H1 (cell line): Measurements from ENCODE around the gene ULBP1. TPM values are rescaled to one million over a fixed set of nuclear protein-coding genes. Genes with fewer than 3 reads are reported as not detected.

Experiments
- ASH2L ChIP-seq: fragments of 200-600, 300-600 bp; sonication (generic); IDR thresholded peaks from one replicate; pipeline ENCODE4 v1.7.1; 2017; ENCODE audit warnings: low read length
- ATF3 ChIP-seq: IDR thresholded peaks from 2 replicates; pipeline ENCODE4 v1.6.1; 2011; ENCODE audit warnings: low read depth, mild to moderate bottlenecking, low read length; ENCODE audit not compliant: insufficient read depth
- BACH1 ChIP-seq: IDR thresholded peaks from 2 replicates; pipeline ENCODE4 v1.6.1; 2012; ENCODE audit warnings: low read length, improper control_type of control experiment
- CBX8 ChIP-seq: fragments of 300-800, 300-1000 bp; sonication (generic); IDR thresholded peaks from 2 replicates; pipeline ENCODE4 v1.7.1; 2016; ENCODE audit warnings: low read depth, low read length, borderline replicate concordance
- CHD1 ChIP-seq: IDR thresholded peaks from 2 replicates; pipeline ENCODE4 v1.6.1; 2012; ENCODE audit warnings: low read depth, low read length, improper control_type of control experiment
- CREB1 ChIP-seq: IDR thresholded peaks from 2 replicates; pipeline ENCODE4 v1.6.1; 2012; ENCODE audit warnings: inconsistent platforms
- EZH2 ChIP-seq: fragments of 200-600 bp; sonication (generic); IDR thresholded peaks from 2 replicates; pipeline ENCODE4 v1.7.1; 2012; ENCODE audit warnings: low read depth, mild to moderate bottlenecking, moderate library complexity, low read length, inconsistent platforms; ENCODE audit not compliant: severe bottlenecking
- GABPA ChIP-seq: IDR thresholded peaks from 2 replicates; pipeline ENCODE4 v1.6.1; 2011; ENCODE audit warnings: mild to moderate bottlenecking, low read length, moderate library complexity, borderline replicate concordance; ENCODE audit not compliant: insufficient read depth
- HDAC2 ChIP-seq, 2 experiments: fragments of 300-600 bp in 1 of 2; sonication (generic) in 1 of 2; IDR thresholded peaks; 2 replicates each; pipeline ENCODE4 v1.6.1; 2011 to 2012; ENCODE audit warnings: low read depth in 2 of 2, low read length in 2 of 2, mild to moderate bottlenecking in 2 of 2, moderate library complexity in 2 of 2, borderline replicate concordance in 1 of 2, inconsistent platforms in 1 of 2
- HDAC6 ChIP-seq: IDR thresholded peaks from one replicate; pipeline ENCODE4 v1.7.1; 2012; ENCODE audit warnings: low read depth, mild to moderate bottlenecking, inconsistent platforms, low read length, moderate library complexity
- JUN ChIP-seq: IDR thresholded peaks from 2 replicates; pipeline ENCODE4 v1.6.1; 2011; ENCODE audit warnings: low read depth, mild to moderate bottlenecking, improper control_type of control experiment, low read length
- JUND ChIP-seq: IDR thresholded peaks from 2 replicates; pipeline ENCODE4 v1.6.1; 2011; ENCODE audit warnings: mild to moderate bottlenecking, improper control_type of control experiment, low read length
- KDM1A ChIP-seq: fragments of 200-600, 300-600 bp; sonication (generic); IDR thresholded peaks from 2 replicates; pipeline ENCODE4 v1.7.1; 2016; ENCODE audit warnings: mild to moderate bottlenecking, low read length, borderline replicate concordance
- NANOG ChIP-seq: IDR thresholded peaks from 2 replicates; pipeline ENCODE4 v1.6.1; 2011; ENCODE audit warnings: low read length, low read depth, mild to moderate bottlenecking, inconsistent platforms; ENCODE audit not compliant: insufficient read depth, poor library complexity, severe bottlenecking
- NRF1 ChIP-seq: IDR thresholded peaks from 2 replicates; pipeline ENCODE4 v1.6.1; 2011; ENCODE audit warnings: mild to moderate bottlenecking, low read depth, low read length, improper control_type of control experiment
- RFX5 ChIP-seq: IDR thresholded peaks from 2 replicates; pipeline ENCODE4 v1.6.1; 2011; ENCODE audit warnings: low read depth, low read length, improper control_type of control experiment, borderline replicate concordance
- SIN3A ChIP-seq, 2 experiments: IDR thresholded peaks in 1 of 2; conservative IDR thresholded peaks in 1 of 2; 2 replicates each; pipeline ENCODE4 v1.6.1; 2011 to 2012; ENCODE audit warnings: low read length in 2 of 2, improper control_type of control experiment in 1 of 2, low read depth in 1 of 2, mild to moderate bottlenecking in 1 of 2
- SIRT6 ChIP-seq: IDR thresholded peaks from one replicate; pipeline ENCODE4 v1.7.1; 2012; ENCODE audit warnings: low read length, inconsistent platforms
- SIX5 ChIP-seq: IDR thresholded peaks from 2 replicates; pipeline ENCODE4 v1.6.1; 2011; ENCODE audit warnings: mild to moderate bottlenecking, low read depth, low read length
- SP4 ChIP-seq: IDR thresholded peaks from 2 replicates; pipeline ENCODE4 v1.6.1; 2012; ENCODE audit warnings: low read length, inconsistent platforms
- SRF ChIP-seq: IDR thresholded peaks from 2 replicates; pipeline ENCODE4 v1.6.1; 2011; ENCODE audit warnings: mild to moderate bottlenecking, low read depth, low read length, moderate library complexity
- SUZ12 ChIP-seq: fragments of 200-600 bp; sonication (generic); IDR thresholded peaks from 2 replicates; pipeline ENCODE4 v1.6.1; 2012; ENCODE audit warnings: mild to moderate bottlenecking, inconsistent platforms, low read length, moderate library complexity, mixed read lengths
- USF2 ChIP-seq: IDR thresholded peaks from 2 replicates; pipeline ENCODE4 v1.6.1; 2011; ENCODE audit warnings: low read length, improper control_type of control experiment
- polyA plus RNA-seq, 7 experiments: library from polyadenylated mRNA; depleted of rRNA in 3 of 7; stranded (reverse) in 5 of 7; unstranded in 2 of 7; fragments of >200 nt in 5 of 7; fragments of 200-250 nt in 2 of 7; gene quantifications; 1 replicate in 5 of 7; 2 replicates in 1 of 7; 4 replicates in 1 of 7; pipeline versions ENCODE4 v1.2.1 to v1.2.3, GENCODE V29; 2011 to 2013; ENCODE audit warnings: missing spikeins in 2 of 7, mixed read lengths in 2 of 7
- total RNA-seq: library from RNA; stranded (reverse); fragmentation: NEBNext Ultra II Directional; extraction: Animal tissue kit (Norgen Biotek cat#: 25700); gene quantifications from 2 replicates; pipeline ENCODE4 v1.2.1, GENCODE V29; 2021

Gene ULBP1
- total and polyA plus RNA-seq, 2 of the 8 experiments (the other 6 are each of a cell fraction or from before 2014, with no cell fraction given): 0.32 to 0.60 TPM

DNA sequence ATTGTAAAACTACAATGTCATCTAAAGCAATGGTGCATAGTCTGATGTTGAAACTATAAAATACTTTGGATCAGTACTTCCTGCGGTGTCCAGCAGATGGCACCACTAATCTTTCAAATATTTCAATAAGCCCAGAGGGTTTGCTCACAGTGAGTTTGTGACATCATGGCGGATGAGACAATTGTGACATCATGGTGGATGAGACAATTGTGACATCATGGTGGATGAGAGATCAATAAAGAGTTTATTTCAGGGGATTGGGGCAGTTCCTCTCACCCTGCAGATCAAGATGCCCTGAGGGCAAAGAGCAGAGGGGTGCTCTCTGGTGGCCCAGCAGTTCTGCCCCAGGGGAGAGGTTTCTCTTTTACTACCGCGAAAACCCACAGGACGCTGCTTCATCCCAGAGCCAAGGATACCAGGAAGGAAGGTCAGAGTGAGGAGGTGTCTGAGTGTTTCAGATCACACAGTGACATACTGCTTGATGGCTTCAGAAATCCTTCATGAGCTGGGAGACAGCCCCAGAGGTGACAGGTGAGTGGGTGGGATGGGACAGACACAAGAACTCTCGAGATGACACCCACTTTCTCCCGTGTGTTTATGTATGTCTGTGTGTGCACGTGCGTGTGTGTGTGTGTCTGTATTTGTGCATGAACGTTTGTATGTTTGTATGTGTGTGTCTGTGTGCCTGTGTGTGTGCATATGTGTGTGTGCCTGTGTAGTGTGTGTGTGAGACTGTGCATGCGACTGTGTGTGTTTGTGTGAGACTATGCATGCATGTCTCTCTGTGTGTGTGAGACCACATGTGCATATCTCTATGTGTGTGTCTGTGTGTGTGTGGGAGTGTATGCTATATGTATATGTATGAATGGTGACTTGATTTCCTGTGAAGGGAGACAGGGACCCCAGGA, 29.2 kb upstream of the ULBP1 start (continued):
- TF ChIP-seq SUZ12: no peak
- TF ChIP-seq SIN3A (conservative IDR thresholded peaks at IDR 0.05 in 1 of 2, IDR thresholded peaks at IDR 0.05 in 1 of 2; ENCODE audit: low read depth in 1 of 2, low read length in 2 of 2): no peak
- no peak for TF ChIP-seq SP4
- no peak for TF ChIP-seq SIRT6
- no peak for TF ChIP-seq NRF1
- TF ChIP-seq EZH2: no peak
- no peak for TF ChIP-seq ASH2L
- peak; percentile 98 for TF ChIP-seq CREB1
- no peak for TF ChIP-seq KDM1A
- TF ChIP-seq JUN: peak; percentile 51; the same call in 1 of the 2 replicates
- no peak for TF ChIP-seq ATF3
- TF ChIP-seq SRF: no peak
- TF ChIP-seq JUND: peak; percentile 74; the same call in 1 of the 2 replicates
- no peak for TF ChIP-seq HDAC2 (IDR thresholded peaks at IDR 0.05; ENCODE audit: borderline replicate concordance in 1 of 2, low read depth in 2 of 2, low read length in 2 of 2)
- TF ChIP-seq RFX5: no peak
- no peak for TF ChIP-seq SIX5
- no peak for TF ChIP-seq CHD1
- no peak for TF ChIP-seq USF2
- no peak for TF ChIP-seq BACH1
- TF ChIP-seq CBX8: no peak
- no peak for TF ChIP-seq HDAC6
- TF ChIP-seq GABPA: no peak
- TF ChIP-seq NANOG: no peak
